GM19463 (cell line): ENCODE results near the gene MPEG1.

ENCODE experiments used
- ATAC-seq: cut with Tn5 transposase; IDR thresholded peaks from one replicate; pipeline ENCODE4 v1.9.1; 2021; ENCODE audit warnings: mild to moderate bottlenecking, moderate library complexity; ENCODE audit not compliant: unreplicated experiment

Gene MPEG1

DNA sequence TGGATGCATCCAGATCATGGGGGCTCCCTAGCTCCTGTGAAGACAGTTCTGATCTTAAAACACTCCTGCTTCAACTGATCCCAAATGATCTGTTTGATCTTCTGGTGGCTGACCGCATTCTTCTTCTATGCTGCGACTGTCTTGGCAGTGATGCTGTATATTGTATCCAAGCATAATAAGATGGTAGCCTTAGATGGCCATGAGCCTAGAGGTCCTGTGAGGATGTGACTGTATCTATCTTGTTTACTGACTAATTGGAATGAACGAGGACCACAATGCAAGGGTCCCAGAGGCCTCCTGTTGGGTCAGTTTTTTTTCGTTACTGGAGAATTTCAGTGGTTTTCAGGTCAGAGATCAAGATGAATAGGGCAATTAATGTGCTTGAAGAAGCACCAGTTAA is 7.1 kb upstream of the MPEG1 start:
- ATAC-seq: no peak

DNA sequence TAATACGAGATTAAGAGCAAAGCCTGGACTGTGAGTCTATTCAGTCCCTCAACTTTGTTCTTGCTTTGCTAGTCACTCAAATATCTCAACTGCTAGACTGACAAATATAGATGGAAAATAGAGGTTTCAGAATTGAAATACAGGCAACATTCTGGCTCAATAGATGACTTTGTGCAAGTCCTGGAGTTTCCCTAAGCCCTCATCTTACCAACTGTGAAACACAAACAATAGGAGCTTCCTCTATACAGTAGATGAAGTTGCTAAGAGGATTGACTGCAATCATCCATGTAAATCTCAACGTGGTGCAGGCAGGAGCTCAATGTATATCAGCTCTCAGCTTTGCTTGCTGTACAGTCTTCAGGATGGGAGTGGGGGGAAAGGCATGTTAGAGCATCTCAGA is 6.2 kb upstream of the MPEG1 start:
- no peak for ATAC-seq

DNA sequence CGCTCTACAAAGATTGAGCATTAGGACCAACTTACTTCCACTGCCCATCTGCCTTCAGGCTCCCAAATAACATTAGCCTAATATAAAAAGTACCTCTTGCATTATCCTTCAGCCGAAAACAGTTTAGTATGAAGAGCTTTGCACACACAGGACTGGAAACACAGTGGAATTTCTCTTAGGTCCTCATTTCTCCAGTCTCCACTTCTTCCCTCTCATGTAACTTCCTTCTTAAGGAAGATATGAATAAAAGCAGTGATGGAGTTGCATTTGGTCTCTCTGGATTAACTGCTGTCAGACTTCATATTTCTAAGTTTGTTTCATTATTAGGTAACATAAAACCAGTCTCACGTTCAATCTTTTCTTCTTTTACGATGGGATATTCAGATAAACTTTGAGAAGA is 5.6 kb upstream of the MPEG1 start:
- ATAC-seq: no peak

DNA sequence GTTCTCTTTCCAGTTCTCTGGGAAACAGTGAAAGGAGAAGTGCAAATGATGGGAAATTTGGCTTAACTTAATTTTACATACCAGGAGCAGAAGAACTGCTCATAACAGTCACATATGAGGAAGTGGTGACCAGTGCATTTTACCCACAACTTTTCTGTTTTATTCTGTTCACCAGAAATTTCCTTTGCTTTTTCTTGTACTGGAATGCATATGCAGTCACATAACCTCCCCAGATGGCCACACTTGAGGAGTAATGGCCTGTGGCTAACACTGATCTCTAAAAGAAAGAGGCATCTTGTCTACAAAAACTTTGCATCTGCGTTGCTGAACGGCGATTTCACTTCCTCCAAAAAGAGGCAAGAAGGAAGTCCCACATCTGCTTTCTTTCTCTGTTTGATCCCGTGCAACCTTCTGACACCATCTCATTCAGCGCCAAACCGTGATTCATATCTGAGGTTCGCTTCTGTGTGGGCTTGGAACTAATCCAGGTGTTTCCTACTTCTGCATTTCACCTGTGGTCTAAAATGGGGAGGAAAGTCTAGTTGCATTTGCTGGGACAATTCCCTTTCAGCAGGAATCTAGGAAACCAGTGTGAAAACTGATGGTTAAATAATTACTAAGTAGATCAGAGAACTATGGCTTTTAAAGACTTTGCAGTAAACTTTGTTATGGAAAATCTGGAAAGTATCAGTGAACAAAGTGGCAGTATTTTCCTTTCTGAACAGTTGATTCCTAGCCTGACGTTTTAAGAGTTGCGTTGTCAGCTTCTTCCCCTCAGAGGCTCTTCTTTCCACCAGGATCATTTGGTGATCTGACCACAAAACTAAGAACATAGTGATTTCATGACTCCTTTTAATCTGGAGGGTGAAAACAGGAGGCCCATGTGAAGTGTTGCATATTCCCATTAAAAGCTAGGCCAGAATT is 4.2 kb upstream of the MPEG1 start:
- ATAC-seq: peak; percentile 73

DNA sequence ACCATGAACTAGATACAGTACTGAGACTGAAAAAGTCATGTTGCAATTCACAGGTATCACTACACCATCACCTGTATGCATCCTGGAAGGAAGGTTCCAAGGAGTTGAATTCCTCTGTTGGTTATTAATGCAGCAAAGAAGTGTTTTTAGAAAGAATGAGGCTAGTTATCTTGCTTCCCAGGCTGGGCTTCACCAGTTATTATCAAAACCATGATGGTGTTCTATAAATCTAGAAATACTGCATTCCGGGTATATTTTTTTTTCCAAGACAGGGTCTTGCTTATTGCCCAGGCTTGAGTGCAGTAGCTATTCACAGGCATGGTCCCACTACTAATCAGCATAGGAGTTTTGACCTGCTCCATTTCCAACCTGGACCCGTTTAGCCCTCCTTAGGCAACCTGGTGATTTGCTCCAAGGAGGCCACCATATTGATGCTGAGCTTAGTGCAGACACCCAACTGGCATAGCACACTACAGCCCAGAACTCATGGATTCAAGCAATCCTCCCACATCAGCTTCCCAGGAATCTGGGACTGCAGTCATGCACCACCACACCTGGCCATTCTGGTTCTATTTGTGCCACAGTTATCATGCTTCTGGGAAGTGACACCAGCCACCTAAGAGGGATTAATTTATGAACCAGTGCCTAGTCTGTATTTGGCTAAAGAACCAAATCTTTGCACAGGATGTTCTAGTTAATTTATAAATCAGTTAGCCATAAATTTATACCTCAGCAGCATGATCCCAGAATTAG is 1.6 kb upstream of the MPEG1 start:
- no peak for ATAC-seq

DNA sequence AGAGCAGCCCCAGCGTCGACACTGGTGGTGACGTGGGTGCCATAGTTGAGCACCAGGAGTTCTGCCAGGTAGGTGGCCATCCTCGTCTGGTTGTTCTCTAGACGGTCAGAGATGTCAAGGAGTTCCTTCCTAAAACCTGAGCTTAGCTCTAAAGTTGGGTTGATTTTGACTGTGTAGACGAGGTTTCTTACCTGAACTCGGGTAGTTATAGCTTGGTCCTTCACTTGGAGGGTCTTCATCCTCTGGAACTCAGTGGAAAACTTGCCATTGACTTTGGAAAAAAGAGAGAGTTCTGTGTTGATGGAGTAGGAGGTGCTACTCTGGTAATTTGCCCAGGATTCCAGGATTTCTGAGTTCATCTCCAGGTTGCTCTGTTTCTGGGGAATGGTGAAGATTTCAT is 505 bp downstream of the MPEG1 start:
- no peak for ATAC-seq

DNA sequence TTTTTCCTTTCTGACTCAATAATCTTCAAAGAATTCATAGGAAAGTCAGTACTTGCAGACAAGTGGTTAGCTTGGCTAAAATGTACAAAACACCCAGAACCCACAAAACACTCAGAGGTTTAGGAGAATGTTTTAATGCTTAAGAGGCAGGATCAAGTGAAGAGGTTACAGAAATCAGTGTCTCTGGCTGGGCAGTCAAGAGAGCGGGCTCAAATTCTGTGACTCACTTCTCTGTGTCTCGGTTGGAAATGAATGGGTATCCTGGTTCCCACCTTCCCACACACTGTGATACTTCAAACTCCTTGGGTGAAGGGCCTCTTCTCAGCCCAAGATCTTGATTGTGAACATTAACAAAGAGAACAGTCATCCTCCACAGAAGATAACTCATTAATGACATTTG is 3.8 kb downstream of the MPEG1 start:
- no peak for ATAC-seq

DNA sequence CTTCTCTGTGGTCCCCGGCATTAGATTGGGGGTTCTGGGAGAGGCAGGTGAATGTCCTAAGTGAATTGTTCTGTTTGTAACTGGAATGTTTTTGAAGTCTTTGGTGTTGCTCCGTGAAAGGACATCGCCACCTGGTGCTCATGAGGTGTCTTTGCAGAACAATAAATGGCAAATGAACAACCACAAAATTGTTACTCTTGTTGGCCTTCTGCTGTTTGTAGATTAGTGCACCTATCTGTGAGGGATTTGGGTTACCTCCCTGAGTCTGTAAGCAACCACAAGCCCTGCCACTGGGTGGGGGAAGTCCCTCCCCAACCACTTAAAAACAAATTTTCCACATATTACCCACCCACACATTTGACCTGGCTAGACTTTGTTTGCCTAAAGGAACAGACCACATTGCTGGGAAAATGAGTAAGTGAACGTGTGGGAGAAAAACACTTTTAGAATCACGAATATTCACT is 4.7 kb downstream of the MPEG1 start:
- peak; percentile 63 for ATAC-seq

DNA sequence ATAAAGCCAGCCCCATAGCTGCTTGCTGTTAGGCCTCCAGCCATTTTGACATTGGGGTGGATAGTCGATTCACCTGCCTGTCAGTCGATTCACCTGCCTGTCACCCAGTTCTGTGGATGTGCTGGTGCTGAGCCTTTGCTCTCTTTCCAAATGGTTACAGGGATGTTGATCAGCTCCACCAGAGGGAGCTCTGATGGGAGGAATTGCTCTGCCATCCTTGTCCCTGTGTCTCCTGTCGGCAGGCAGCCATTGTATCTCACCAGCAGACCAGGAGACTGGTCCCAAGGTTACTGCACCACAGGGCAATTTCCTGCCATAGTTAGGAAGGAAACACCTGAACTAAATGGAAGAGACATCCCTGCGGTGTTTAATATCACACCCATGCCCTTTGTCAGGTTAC is 6.1 kb downstream of the MPEG1 start:
- no peak for ATAC-seq

DNA sequence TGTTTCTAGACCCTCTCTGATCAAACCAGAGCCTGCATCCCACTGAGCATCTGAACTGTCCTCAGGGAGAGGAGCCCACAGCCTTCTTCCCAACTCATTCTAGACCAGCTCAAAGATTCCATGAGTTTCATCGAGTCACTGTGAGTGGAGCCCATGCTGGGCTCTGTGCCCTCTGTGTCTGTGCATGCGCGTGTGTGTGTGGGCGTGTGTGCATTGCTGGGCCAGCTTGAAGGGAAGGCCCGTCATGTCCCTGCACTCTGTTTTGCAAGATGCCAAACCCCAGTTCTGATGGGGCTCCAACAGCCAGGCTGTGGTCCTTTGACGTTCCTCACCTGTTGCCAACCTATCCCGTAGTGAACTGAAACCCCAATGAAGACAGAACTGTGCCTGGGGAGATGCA is 7.1 kb downstream of the MPEG1 start:
- ATAC-seq: no peak

DNA sequence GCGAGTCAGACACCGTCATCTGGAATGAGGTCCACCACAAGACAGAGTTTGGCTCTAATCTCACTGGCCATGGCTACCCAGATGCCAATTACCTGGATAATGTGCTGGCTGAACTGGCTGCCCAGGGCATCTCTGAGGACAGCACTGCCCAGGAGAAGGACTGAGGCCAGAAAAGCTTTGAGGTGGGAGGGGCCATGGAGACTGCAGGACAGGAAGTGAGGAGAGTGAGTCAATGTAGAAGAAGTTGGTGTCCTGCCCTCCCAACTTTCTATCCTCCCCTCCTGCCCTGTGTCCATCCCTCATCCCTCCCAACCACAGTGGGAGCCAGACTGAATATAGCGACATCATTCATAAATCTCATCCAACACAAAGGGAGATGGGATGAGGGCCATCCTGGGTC is 8.0 kb downstream of the MPEG1 start:
- no peak for ATAC-seq

DNA sequence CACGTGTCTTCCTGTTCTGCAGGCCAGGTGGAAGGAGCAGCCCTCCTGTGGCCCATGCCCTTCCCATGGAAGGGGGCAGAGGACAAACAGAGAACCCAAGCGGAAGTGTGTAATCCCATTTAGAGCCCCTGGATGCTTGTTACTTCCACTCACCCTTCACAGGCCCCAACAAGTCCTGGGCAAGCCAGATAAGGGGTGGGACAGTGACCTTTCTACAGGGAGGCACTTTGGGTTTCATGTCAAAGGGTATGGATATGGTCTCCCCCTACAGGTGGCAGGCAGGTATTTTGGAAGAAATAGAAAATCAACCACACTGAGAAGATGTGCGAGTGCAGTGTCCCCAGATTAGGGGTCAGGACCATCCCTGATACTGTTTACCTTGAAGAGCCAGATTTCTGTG is 11.4 kb downstream of the MPEG1 start:
- ATAC-seq: no peak

DNA sequence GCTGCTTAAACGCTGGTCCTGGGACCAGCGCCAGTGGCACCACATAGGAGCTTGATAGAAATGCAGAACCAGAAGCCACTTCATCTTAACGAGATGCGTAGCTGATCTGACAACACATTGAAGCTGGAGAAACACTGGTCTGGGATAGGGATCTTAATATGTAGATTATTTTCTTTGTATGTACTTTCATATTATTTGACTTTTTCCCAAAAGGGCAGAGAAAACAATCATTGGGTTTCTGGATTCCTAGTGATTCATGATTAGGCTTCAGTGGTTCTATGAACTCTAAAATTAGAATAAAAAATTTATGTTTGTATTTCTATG is 12.3 kb downstream of the MPEG1 start:
- ATAC-seq: peak; percentile 52

DNA sequence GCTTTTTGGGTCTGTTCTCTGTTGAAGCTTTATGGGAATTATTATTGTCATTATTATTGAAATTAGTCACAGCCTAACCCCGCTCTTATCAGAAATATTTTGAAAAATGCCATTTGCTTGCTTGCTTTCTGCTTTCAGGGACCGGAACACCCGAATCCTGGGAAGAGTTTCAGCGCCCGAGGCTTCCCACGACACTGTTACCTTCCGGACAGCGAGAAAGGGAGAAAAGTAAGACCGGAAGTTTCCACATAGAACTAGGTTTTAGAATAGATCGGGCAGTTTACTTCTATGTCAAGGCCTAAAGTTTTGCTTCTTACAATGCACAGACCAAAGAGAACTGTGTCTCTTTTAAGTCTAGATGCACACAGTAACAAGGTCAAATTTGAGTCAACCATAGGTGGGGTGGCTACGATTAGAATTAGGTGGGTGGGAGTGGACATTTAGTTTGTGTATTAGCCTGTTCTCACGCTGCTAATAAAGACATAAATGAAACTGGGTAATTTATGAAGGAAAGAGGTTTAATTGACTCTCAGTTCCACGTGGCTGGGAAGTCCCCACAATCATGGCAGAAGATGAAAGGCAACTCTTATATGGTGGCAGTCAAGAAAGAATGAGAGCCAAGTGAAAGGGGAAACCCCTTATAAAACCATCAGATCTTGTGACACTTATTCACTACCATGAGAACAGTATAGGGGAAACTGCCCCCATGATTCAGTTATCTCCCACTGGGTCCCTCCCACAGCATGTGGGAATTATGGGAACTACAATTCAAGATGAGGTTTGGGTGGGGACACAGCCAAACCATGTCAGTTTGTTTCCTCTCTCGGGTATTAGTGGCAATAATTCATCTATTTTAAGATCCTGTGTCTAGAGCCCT is 12.9 kb downstream of the MPEG1 start:
- ATAC-seq: peak; percentile 57

DNA sequence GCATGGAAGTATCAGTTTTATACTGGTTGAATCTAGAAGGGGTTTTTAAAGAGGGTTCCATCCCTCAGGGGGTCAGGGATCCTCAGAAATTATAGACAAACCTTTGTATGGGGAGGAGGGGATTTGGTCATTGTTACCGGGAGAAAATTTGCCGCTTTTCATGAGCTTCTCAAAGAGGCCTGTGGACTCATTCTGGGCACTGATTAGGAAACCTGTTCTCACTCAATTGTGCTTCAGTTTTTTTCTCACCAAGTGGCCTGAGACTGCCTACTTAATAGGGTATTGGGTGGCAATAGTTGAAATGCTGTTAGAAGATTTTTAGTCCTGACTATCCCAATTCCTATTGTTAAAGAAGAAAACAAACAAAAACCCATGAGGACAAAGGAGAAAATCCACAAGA is 14.0 kb downstream of the MPEG1 start:
- ATAC-seq: no peak

DNA sequence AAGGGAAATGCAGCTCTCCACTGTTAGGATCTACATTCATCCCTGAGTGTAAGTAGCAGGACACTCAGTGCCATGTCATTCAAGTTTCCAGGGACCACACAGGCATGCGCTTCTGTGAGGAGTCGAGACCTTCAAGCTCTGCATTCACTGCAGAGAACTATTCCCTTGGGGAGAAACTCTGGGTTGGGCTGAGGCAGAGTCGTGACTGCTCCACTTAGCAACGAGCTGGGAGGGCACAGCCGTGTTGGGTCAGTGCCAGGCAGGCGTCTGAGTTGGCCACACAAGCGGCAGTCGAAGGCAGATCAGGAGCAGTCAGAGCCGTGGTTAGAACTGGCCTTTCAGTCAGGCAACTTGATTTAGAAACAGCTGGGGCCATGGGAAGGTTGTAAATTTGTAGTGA is 14.7 kb downstream of the MPEG1 start:
- no peak for ATAC-seq

DNA sequence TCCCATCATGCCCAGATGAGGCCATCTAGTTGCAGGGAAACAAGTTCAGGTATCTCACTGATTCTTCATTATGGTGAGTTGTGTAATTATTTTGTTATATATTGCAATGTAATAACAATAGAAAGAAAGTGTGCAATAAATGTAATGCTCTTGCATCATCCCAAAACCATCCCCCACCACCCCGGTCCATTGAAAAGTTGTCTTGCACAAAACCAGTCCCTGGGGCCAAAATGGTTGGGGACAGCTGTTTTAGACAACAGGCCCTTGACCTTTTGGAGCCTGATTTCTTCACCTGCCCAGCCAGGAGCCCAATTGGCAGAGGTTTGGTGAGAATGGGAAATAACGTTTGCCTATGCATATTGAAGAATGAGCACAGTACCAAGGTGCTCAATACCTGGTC is 15.9 kb downstream of the MPEG1 start:
- ATAC-seq: no peak

DNA sequence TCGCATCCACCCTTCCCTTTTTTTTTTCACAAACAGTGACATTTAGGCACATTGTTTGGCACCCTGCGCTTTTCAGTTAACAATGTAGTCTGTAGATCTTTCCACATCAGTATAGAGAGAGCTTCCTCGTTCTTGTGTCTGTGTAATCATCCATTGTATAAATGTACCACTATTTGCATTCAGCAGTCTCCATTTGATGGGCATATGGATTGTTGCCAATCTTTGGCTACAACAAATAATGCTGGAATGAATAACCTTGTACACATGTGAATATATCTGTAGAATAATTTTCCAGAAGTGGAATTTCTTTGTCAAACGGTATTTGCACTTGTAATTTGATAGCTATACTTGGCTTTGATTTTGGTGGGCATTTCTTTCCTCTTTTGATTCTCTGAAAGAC is 17.1 kb downstream of the MPEG1 start:
- ATAC-seq: no peak

DNA sequence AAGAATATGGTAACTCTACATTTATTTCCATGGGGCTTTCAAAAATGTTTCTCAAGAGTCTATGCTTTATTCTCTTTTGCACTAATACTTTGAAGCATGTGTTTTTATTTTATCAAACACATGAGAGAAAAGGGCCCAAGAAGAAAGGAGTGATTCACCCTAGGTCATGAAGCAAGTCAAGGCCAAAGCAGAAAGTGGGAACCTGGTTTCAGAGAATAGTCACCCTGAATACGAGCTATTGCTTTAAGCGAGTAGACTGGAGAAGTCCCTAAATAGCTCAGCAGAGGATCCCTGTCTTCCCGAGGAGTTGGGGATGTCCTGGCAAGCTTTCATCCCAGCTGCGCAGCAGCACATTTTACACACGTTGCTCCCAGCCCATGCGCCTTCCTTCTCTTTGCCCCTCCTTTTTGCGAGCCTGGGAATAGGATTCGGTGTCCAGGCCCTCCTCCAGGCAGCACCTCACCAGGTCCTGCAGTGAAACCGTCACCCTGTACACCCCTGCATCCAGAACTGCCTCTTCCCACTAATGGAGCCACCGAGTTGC is 19.1 kb downstream of the MPEG1 start:
- ATAC-seq: no peak

DNA sequence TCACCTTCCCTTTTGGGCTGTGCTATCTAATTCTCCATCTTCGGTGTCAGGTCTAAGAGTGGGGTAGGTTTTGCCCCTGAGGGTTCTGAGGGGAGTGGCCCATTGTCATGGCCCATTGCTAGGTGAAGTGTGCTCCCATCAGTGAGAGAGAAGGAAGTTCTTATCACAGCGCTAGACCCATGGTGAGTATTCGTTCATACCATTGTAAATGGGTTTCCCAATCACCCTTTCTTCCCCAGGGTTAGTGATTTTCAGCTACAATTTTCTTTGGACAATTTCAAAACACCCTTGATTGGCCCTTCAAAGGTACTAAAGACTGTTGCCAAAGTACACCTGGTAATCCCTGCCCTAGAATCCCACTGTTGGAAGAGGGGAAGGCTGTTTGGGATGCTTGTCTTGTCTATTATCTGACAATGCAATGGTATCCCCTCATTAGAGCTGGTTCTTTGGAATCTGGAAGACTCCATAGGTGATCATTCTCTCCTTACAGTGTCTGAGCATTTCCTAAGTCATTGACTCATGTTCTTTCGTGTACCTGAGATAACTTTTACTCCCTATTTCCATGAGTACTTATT is 20.2 kb downstream of the MPEG1 start:
- ATAC-seq: no peak

DNA sequence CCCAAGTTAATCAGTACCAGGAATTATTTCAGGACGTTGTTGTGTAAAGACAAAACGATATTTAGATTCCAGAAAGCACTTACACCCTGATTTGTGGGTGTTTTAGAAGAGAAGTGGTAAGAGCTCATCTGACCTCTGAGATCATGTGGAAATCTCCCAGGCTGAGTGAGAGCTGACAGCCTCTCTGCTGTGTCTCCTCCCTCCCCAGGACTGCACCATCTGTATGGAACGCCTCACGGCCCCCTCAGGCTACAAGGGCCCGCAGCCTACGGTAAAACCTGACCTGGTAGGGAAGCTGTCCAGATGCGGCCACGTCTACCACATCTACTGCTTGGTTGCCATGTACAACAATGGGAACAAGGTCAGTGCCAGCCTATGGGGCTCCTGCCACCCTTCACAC is 20.8 kb downstream of the MPEG1 start:
- no peak for ATAC-seq
